Breast epithelium (tissue), 3 donors: ENCODE results near the gene SLC25A20.

Experiments
- CTCF ChIP-seq, 3 donors: fragments of 450-650 bp; IDR thresholded peaks; one replicate each; pipeline ENCODE4 v1.5.1; 2016 to 2017; ENCODE audit warnings: antibody characterized with exemption in 3 of 3, mild to moderate bottlenecking in 3 of 3, moderate library complexity in 3 of 3
- POLR2A ChIP-seq: fragments of 450-650 bp; IDR thresholded peaks from one replicate; pipeline ENCODE4 v1.6.1; 2016; ENCODE audit warnings: antibody characterized with exemption, mild to moderate bottlenecking, moderate library complexity
- POLR2AphosphoS5 ChIP-seq, 3 donors: sonication (generic); formaldehyde crosslinking; IDR thresholded peaks; one replicate each; pipeline ENCODE4 v1.6.1; 2017; ENCODE audit warnings: antibody characterized with exemption in 3 of 3

DNA sequence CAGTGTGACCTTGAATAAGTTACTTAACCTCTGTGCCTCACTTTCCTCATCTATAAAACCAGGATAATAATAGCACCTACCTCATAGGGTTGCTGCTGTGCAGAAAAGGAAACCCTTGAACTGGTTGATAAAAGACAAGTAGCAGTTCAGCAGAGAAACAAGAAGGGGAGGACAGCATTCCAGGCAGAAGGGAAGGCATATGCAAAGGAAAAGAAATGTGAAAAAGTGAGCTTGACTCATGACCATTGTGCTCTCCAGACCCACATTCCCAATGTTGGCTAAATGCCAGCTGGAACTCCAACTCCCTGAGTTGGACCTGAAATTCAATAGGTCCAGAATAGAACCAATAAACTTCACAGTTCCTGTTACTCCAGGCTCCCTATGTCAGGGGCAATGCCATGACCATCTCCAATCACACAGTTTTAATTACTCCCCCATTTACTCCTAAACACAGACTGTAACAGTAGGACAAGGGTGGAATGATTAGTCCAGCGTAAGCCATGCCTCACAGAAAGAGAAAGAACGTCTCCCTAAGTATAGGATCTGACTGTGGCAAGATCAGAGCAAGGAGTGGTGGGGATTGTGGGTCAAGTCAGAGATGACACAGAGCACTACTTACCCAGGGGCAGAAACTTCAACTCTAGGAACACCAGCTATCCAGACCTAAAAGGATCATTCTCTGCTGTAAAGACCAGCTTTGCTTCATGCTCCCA is 77.9 kb downstream of the SLC25A20 start:
- TF ChIP-seq CTCF (IDR thresholded peaks at IDR 0.05) (no peak), POLR2A (no peak), POLR2AphosphoS5 (IDR thresholded peaks at IDR 0.05) (no peak)
